Effector memory CD4-positive, alpha-beta T cell (primary cell): ENCODE measurements around the gene NDC1.

Experiments
- DNase-seq, 3 donors: peaks; one replicate each; pipeline ENCODE4 v3.0.0-alpha.2; 2020
- H3K27ac ChIP-seq: 2 replicates; pipeline ENCODE4 v1.7.0; 2013; ENCODE audit warnings: mild to moderate bottlenecking, low read length, moderate library complexity; ENCODE audit not compliant: insufficient read depth, poor library complexity, severe bottlenecking
- H3K27me3 ChIP-seq: replicated peaks from 2 replicates; pipeline ENCODE4 v1.7.0; 2013; ENCODE audit warnings: mild to moderate bottlenecking, low read length; ENCODE audit not compliant: insufficient read depth, control insufficient read depth, poor library complexity, severe bottlenecking
- H3K36me3 ChIP-seq: 2 replicates; pipeline ENCODE4 v1.7.0; 2013; ENCODE audit warnings: mild to moderate bottlenecking, low read length, moderate library complexity; ENCODE audit not compliant: control insufficient read depth, insufficient read depth
- H3K4me1 ChIP-seq: 2 replicates; pipeline ENCODE4 v1.7.0; 2013; ENCODE audit warnings: low read length, mild to moderate bottlenecking; ENCODE audit not compliant: control insufficient read depth, insufficient read depth, poor library complexity, severe bottlenecking
- H3K4me3 ChIP-seq: 2 replicates; pipeline ENCODE4 v1.7.0; 2013; ENCODE audit warnings: low read length, low read depth, mild to moderate bottlenecking; ENCODE audit not compliant: insufficient read depth, poor library complexity, severe bottlenecking
- H3K9me3 ChIP-seq: 2 replicates; pipeline ENCODE4 v1.7.0; 2013; ENCODE audit warnings: mild to moderate bottlenecking, low read length, moderate library complexity; ENCODE audit not compliant: control insufficient read depth

Gene NDC1

DNA sequence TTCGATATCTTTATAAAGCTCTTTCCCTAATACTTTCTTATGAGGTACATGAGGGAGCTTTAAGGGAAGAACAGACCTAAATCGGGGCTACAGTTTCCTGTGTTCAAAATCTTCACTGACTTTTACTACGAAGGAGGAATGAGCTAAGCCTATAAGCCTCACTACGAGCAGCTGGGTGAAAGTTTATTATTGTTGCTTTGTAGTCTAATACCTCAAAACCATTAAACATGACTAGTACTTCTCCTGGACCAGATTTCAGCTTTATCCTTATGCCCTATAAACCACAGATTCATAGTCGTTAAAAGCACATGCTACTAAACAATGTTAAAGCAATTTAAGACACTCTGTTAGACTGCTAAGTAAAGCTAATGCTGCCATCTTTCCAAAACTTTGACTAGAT lies 30.2 kb downstream of the NDC1 start:
- Histone ChIP-seq H3K27me3 (no peaks in the 10 kb centered on the region), H3K4me3 (no peak overlapping the region), H3K4me1 (no peaks in the 10 kb centered on the region), H3K27ac (no peak overlapping the region), H3K36me3 (peaks cover 29% of the 10 kb centered on the region), H3K9me3 (no peaks in the 10 kb centered on the region)
- DNase-seq: no peak

DNA sequence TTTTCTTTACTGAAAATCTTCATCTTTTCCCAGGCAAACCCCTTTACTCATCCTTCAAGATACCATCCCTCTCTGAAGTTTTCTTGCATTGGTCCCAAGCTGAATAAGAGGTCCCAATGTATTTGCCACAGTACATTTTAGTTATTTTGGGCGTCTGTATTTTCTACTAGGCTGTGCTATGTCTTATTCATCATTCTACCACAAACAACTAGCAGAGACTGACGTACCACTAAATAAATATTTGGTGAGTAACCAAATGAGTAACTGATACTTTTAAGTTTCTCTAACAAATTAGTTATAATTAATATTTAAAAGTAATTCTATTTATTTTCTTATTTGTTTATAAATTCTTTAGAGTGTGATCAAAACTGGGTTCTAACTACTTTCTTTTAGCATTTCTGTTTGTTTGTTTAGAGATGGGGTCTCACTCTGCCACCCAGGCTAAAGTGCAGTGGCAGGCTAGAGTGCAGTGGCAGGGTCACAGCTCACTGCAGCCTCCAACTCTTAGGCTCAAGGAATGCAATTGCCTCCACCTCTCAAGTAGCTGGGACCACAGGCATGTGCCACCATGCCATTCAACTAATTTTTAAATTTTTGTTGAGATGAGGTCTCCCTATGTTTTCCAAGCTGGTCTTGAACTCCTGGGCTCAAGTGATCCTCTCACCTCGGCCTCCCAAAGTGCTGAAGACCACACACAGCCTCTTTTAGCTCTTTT lies 33.1 kb downstream of the NDC1 start:
- Histone ChIP-seq H3K27me3 (no peaks in the 10 kb centered on the region), H3K9me3 (no peaks in the 10 kb centered on the region), H3K36me3 (peaks cover 30% of the 10 kb centered on the region), H3K4me1 (no peaks in the 10 kb centered on the region), H3K4me3 (no peak overlapping the region), H3K27ac (no peak overlapping the region)
- no peak for DNase-seq

DNA sequence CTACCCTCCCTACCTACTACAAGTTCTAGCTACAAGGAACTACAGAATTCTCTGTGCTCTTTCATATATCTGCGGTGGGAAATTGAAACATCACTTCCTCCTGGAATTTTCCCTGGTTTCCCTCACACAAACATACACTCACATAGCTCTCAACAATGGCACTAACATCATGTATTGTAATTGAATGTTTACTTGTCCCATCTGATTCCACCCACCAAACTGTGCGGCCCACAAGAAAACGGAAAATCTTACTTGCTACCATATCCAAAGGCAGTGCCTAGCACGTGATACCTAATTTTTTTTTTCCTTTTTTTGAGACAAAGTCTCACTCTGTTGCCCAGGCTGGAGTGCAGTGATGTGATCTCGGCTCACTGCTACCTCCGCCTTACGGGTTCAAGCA lies 33.9 kb downstream of the NDC1 start:
- H3K4me1 ChIP-seq: no peaks in the 10 kb centered on the region
- H3K27ac ChIP-seq: no peak overlapping the region
- no peaks in the 10 kb centered on the region for H3K9me3 ChIP-seq
- no peak overlapping the region for H3K4me3 ChIP-seq
- H3K27me3 ChIP-seq: no peaks in the 10 kb centered on the region
- no peak for DNase-seq
- H3K36me3 ChIP-seq: peaks cover 30% of the 10 kb centered on the region

DNA sequence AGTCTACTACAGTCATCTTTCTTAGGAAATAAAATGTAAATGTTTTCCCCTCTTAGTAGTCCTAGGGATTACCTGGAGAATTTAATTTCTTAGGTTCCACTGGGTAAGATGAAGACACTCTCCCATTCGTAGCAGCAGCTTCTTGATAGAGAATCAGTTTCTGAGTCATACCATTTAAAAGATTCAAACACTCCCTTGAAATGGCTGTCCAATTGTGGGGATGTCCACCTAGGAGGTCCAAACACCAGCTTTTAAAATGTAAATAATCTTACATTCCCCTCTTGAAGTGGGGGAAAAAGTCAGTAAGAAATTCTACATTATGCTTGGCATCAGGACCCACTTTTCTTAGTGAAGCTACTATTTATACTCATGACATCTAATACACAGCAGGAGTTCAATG lies 37.5 kb downstream of the NDC1 start:
- Histone ChIP-seq H3K27ac (no peak overlapping the region), H3K4me1 (no peaks in the 10 kb centered on the region), H3K36me3 (peaks cover 22% of the 10 kb centered on the region), H3K4me3 (no peak overlapping the region), H3K27me3 (no peaks in the 10 kb centered on the region), H3K9me3 (no peaks in the 10 kb centered on the region)
- DNase-seq: no peak

DNA sequence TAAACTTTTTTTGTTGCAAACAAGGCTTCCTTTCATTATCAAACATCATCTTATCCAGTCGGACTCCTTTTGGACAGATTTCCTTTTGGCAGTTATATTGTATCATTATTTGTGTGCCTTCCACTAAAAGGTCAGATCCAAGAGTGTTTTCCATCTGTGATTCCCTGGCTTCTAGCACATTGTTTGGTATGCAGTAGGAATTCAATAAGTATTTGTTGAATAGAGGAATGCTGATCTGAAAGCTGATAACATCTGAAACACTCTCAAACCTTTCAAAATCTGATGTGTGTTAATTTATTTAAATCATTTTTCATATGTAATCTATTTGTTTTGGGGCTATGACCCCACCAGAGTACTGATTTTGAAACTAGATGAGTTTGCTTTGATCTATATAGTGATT lies 39.0 kb downstream of the NDC1 start:
- H3K9me3 ChIP-seq: no peaks in the 10 kb centered on the region
- no peaks in the 10 kb centered on the region for H3K27me3 ChIP-seq
- no peak overlapping the region for H3K27ac ChIP-seq
- no peaks in the 10 kb centered on the region for H3K4me1 ChIP-seq
- no peak overlapping the region for H3K4me3 ChIP-seq
- H3K36me3 ChIP-seq: peaks cover 20% of the 10 kb centered on the region
- DNase-seq: no peak

DNA sequence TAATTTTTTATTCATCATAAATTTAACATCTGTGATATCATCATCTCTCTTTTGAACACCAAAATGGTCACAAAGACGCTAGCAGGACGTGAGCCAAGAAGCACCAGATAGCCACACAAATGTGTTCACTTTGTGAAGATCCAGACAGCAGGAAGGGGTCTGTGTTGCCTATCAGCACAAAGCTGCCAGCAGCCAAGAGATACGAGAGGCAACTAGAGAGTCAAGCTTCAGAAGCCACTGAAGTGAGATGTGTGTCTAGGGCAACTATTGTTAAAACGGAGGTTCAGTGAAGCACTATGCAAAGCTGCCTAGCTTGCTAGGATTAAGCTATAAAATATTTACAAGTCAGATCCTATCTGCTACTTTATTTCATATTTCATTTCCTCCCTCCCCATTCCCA lies 45.3 kb downstream of the NDC1 start:
- H3K4me3 ChIP-seq: no peak overlapping the region
- no peak overlapping the region for H3K27ac ChIP-seq
- no peak for DNase-seq
- H3K27me3 ChIP-seq: no peaks in the 10 kb centered on the region
- H3K4me1 ChIP-seq: no peaks in the 10 kb centered on the region
- no peaks in the 10 kb centered on the region for H3K9me3 ChIP-seq
- peaks cover 20% of the 10 kb centered on the region for H3K36me3 ChIP-seq

DNA sequence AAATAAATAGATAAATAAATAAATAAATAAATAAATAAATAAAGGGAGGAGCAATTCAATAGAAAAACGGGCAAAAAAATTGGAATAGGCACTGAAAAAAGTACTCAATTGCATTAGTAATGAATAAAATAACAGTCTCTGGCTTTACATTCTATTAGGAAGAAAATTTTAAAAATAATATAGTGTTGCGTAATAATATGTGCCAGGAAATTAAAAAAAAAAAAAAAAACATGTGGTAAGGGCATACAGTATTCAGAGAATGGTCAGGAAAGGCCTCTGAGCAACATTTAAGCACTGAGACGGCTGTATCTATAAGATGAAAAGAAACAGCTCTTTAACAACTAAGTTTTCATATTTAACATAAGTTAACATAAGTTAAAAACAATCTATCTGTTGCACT lies 50.4 kb downstream of the NDC1 start:
- no peaks in the 10 kb centered on the region for H3K27me3 ChIP-seq
- H3K9me3 ChIP-seq: no peaks in the 10 kb centered on the region
- no peaks in the 10 kb centered on the region for H3K4me1 ChIP-seq
- DNase-seq: no peak
- H3K36me3 ChIP-seq: peaks cover 23% of the 10 kb centered on the region
- no peak overlapping the region for H3K4me3 ChIP-seq
- no peak overlapping the region for H3K27ac ChIP-seq

DNA sequence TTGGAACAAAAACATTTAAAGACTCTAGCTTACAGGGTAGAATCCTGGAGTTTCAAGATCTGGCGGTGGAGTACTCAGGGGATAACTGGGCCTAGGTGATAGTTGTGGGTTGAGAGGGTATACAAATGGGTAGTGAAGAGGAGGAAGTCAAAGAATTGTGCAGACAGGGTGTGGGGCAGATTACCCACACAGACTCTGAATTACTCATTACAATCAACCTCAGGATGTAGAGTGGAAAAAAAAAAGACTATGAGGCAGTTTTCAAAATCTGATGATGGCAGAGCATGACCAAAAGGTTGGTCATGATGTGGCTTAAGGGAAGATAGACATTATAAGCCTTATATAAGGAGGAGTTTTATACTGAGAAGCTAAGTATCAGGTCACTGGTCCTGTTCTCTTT lies 55.0 kb downstream of the NDC1 start:
- H3K4me1 ChIP-seq: no peaks in the 10 kb centered on the region
- DNase-seq: no peak
- peaks cover 27% of the 10 kb centered on the region for H3K36me3 ChIP-seq

DNA sequence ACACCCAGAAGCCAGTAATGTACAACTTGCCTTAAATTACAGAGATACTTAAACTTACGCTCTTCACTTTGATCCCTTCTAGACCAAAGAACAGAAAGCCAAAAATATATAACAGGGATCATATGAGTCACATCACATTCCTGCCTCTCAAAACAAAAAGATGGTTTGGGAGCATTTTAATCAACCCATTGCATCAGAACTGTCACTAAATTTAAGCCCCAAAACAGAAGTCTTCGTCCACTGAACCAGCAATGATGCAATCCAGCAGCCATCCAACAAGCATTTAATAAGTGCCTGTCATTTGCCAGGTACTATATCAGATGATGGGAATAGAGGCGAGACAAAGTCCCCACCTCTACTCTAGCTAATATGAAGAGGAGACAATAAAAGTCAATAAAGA lies 56.4 kb downstream of the NDC1 start:
- Histone ChIP-seq H3K36me3 (peaks cover 32% of the 10 kb centered on the region), H3K9me3 (no peaks in the 10 kb centered on the region)
- no peak for DNase-seq

More for the DNA sequence above, 55.0 kb downstream of the NDC1 start:
- Histone ChIP-seq H3K4me3 (no peak overlapping the region), H3K27me3 (no peaks in the 10 kb centered on the region), H3K9me3 (no peaks in the 10 kb centered on the region), H3K27ac (no peak overlapping the region)

DNA sequence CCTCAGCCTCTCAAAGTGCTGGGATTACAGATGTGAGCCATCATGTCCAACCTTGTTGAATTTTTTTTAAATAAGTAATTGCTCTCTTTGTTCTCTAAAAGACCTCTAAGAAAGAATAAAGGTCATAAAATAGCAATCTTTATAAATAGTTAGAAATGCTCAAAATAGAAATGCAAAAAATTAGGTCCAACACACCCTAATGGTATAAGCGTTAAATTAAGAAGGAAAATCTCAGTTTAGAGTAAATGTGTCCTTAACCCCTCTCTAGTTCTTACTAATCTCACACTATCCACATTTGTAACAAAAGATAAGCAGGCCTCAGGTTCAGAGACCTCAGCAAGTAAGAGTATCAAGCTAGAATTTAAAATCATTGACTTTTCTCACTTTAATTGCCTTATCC lies 60.8 kb downstream of the NDC1 start:
- Histone ChIP-seq H3K4me1 (no peaks in the 10 kb centered on the region), H3K36me3 (peaks cover 19% of the 10 kb centered on the region), H3K27me3 (no peaks in the 10 kb centered on the region), H3K4me3 (no peak overlapping the region), H3K27ac (no peak overlapping the region), H3K9me3 (no peaks in the 10 kb centered on the region)
- DNase-seq: no peak

More for the DNA sequence above, 56.4 kb downstream of the NDC1 start:
- no peaks in the 10 kb centered on the region for H3K27me3 ChIP-seq
- no peaks in the 10 kb centered on the region for H3K4me1 ChIP-seq
- no peak overlapping the region for H3K4me3 ChIP-seq
- H3K27ac ChIP-seq: no peak overlapping the region
